IMR-90 (cell line): ENCODE measurements around the gene LENG9. TPM values are rescaled to one million over a fixed set of nuclear protein-coding genes. Genes with fewer than 3 reads are reported as not detected.

Source experiments
- ATAC-seq: fragments of 200-7000 bp; cut with Tn5 transposase; 2 replicates; pipeline ENCODE4 v1.9.1; 2020; ENCODE audit warnings: low read depth, mild to moderate bottlenecking, moderate library complexity
- BruUV-seq: library from RNA; stranded (reverse); fragments of 400-500 nt; replicated peaks from 2 replicates; lab custom pipeline; 2021; lab: Mats Ljungman, UMichigan
- CTCF ChIA-PET: fragments of 300-600 bp; formaldehyde crosslinking; extraction: SDS; loops from one replicate; lab custom pipeline; 2021; ENCODE audit warnings: antibody characterized with exemption; lab: Yijun Ruan, JAX
- POLR2A ChIA-PET: fragments of 300-600 bp; sonication (Branson Sonifier 250); formaldehyde crosslinking; loops from one replicate; lab custom pipeline; 2022; ENCODE audit warnings: antibody characterized with exemption; ENCODE audit not compliant: unreplicated experiment; lab: Charles Lee
- DNase-seq: peaks from one replicate; pipeline ENCODE4 v3.0.0; 2013
- H2AFZ ChIP-seq: replicated peaks from 2 replicates; pipeline ENCODE3; 2013; ENCODE audit warnings: low read length, mild to moderate bottlenecking; ENCODE audit not compliant: poor library complexity
- H2AK5ac ChIP-seq: 2 replicates; pipeline ENCODE4 v1.6.1; 2013; ENCODE audit warnings: low read depth, low read length, inconsistent platforms
- H2AK9ac ChIP-seq: replicated peaks from 2 replicates; pipeline ENCODE3; 2013; ENCODE audit warnings: mild to moderate bottlenecking, low read depth, low read length, moderate library complexity; ENCODE audit not compliant: poor library complexity
- H2BK120ac ChIP-seq: 2 replicates; pipeline ENCODE4 v1.6.1; 2013; ENCODE audit warnings: low read depth, low read length, inconsistent platforms
- H2BK15ac ChIP-seq: 3 replicates; pipeline ENCODE4 v1.6.1; 2013; ENCODE audit warnings: low read depth, low read length, inconsistent platforms
- H2BK20ac ChIP-seq: 2 replicates; pipeline ENCODE4 v1.6.1; 2013; ENCODE audit warnings: low read depth, mild to moderate bottlenecking, inconsistent platforms, low read length, moderate library complexity
- H2BK5ac ChIP-seq: 2 replicates; pipeline ENCODE4 v1.6.1; 2013; ENCODE audit warnings: mild to moderate bottlenecking, low read depth, low read length, inconsistent platforms; ENCODE audit not compliant: poor library complexity, severe bottlenecking
- H3K14ac ChIP-seq: replicated peaks from 2 replicates; pipeline ENCODE4 v1.6.1; 2013; ENCODE audit warnings: low read depth, low read length, inconsistent platforms
- H3K18ac ChIP-seq: 2 replicates; pipeline ENCODE4 v1.6.1; 2013; ENCODE audit warnings: low read depth, low read length, control low read depth
- H3K23ac ChIP-seq: 2 replicates; pipeline ENCODE4 v1.6.1; 2013; ENCODE audit warnings: low read depth, low read length, inconsistent platforms
- H3K27ac ChIP-seq: 2 replicates; pipeline ENCODE4 v1.5.1; 2013; ENCODE audit warnings: mild to moderate bottlenecking, control low read depth, low read length; ENCODE audit not compliant: insufficient read depth
- H3K27me3 ChIP-seq: 2 replicates; pipeline ENCODE4 v1.6.1; 2013; ENCODE audit warnings: low read length; ENCODE audit not compliant: control insufficient read depth, insufficient read depth
- H3K36me3 ChIP-seq: 2 replicates; pipeline ENCODE4 v1.6.1; 2013; ENCODE audit warnings: low read length, mixed read lengths; ENCODE audit not compliant: control insufficient read depth, insufficient read depth
- H3K4ac ChIP-seq: 2 replicates; pipeline ENCODE4 v1.6.1; 2013; ENCODE audit warnings: low read depth, low read length, inconsistent platforms
- H3K4me1 ChIP-seq: 2 replicates; pipeline ENCODE4 v1.6.1; 2013; ENCODE audit warnings: low read length, mixed read lengths; ENCODE audit not compliant: control insufficient read depth, insufficient read depth
- H3K4me2 ChIP-seq: 2 replicates; pipeline ENCODE4 v1.6.1; 2013; ENCODE audit warnings: low read depth, mild to moderate bottlenecking, control low read depth, low read length, moderate library complexity
- H3K4me3 ChIP-seq: 2 replicates; pipeline ENCODE4 v1.5.1; 2013; ENCODE audit warnings: low read depth, mild to moderate bottlenecking, control low read depth, low read length, moderate library complexity; ENCODE audit not compliant: insufficient read depth
- H3K56ac ChIP-seq: 2 replicates; pipeline ENCODE4 v1.6.1; 2013; ENCODE audit warnings: low read length, inconsistent platforms; ENCODE audit not compliant: insufficient read depth; ENCODE audit errors: extremely low read depth
- H3K79me1 ChIP-seq, 2 experiments: 2 replicates each; pipeline ENCODE4 v1.6.1; 2013; ENCODE audit warnings: low read length in 2 of 2, inconsistent platforms in 1 of 2, low read depth in 1 of 2
- H3K9ac ChIP-seq: 2 replicates; pipeline ENCODE4 v1.6.1; 2013; ENCODE audit warnings: low read depth, low read length, control low read depth
- H3K9me1 ChIP-seq: 2 replicates; pipeline ENCODE4 v1.6.1; 2013; ENCODE audit warnings: low read length, inconsistent platforms; ENCODE audit not compliant: insufficient read depth
- H3K9me3 ChIP-seq: 2 replicates; pipeline ENCODE4 v1.6.1; 2013; ENCODE audit warnings: low read length; ENCODE audit not compliant: control insufficient read depth, insufficient read depth
- H4K20me1 ChIP-seq: 2 replicates; pipeline ENCODE4 v1.6.1; 2013; ENCODE audit warnings: low read length, inconsistent platforms; ENCODE audit not compliant: insufficient read depth
- H4K5ac ChIP-seq: 2 replicates; pipeline ENCODE4 v1.6.1; 2013; ENCODE audit warnings: mild to moderate bottlenecking, low read depth, low read length, control low read depth
- H4K8ac ChIP-seq, 2 experiments: 2 replicates each; pipeline ENCODE4 v1.6.1; 2013; ENCODE audit warnings: low read depth in 2 of 2, low read length in 2 of 2, control low read depth in 1 of 2, inconsistent platforms in 1 of 2
- H4K91ac ChIP-seq: 2 replicates; pipeline ENCODE4 v1.6.1; 2013; ENCODE audit warnings: low read depth, low read length, inconsistent platforms; ENCODE audit not compliant: insufficient read depth
- BHLHE40 ChIP-seq: fragments of 150-350 bp; IDR thresholded peaks from 2 replicates; pipeline ENCODE4 v1.6.1; 2016; ENCODE audit warnings: mild to moderate bottlenecking, low read depth, low read length
- CEBPB ChIP-seq: IDR thresholded peaks from 2 replicates; pipeline ENCODE4 v1.6.1; 2012; ENCODE audit warnings: low read depth, low read length, improper control_type of control experiment
- CHD1 ChIP-seq: IDR thresholded peaks from 2 replicates; pipeline ENCODE4 v1.6.1; 2012; ENCODE audit warnings: low read depth, low read length, improper control_type of control experiment
- ELK1 ChIP-seq: fragments of 150-350 bp; IDR thresholded peaks from 2 replicates; pipeline ENCODE4 v1.6.1; 2016; ENCODE audit warnings: low read depth, mild to moderate bottlenecking, low read length, moderate library complexity, borderline replicate concordance
- FOS ChIP-seq: fragments of 150-350 bp; IDR thresholded peaks from 2 replicates; pipeline ENCODE4 v1.6.1; 2016; ENCODE audit warnings: low read depth, low read length
- MAFK ChIP-seq: IDR thresholded peaks from 2 replicates; pipeline ENCODE4 v1.6.1; 2012; ENCODE audit warnings: low read depth, low read length, improper control_type of control experiment
- MAZ ChIP-seq: IDR thresholded peaks from 2 replicates; pipeline ENCODE4 v1.6.1; 2012; ENCODE audit warnings: low read depth, mild to moderate bottlenecking, low read length, improper control_type of control experiment, moderate library complexity, borderline replicate concordance
- MXI1 ChIP-seq: IDR thresholded peaks from 2 replicates; pipeline ENCODE4 v1.6.1; 2012; ENCODE audit warnings: low read depth, mild to moderate bottlenecking, low read length, moderate library complexity, borderline replicate concordance
- NFE2L2 ChIP-seq: fragments of 150-350 bp; IDR thresholded peaks from 2 replicates; pipeline ENCODE4 v1.6.1; 2016; ENCODE audit warnings: low read depth, mild to moderate bottlenecking, low read length
- POLR2A ChIP-seq: IDR thresholded peaks from 2 replicates; pipeline ENCODE4 v1.6.1; 2012; ENCODE audit warnings: mild to moderate bottlenecking, low read depth, low read length
- RAD21 ChIP-seq: IDR thresholded peaks from 2 replicates; pipeline ENCODE4 v1.6.1; 2012; ENCODE audit warnings: low read length, improper control_type of control experiment
- RCOR1 ChIP-seq: IDR thresholded peaks from 2 replicates; pipeline ENCODE4 v1.6.1; 2012; ENCODE audit warnings: mild to moderate bottlenecking, low read length, improper control_type of control experiment; ENCODE audit not compliant: insufficient replicate concordance
- RFX5 ChIP-seq: IDR thresholded peaks from 2 replicates; pipeline ENCODE4 v1.8.0; 2012; ENCODE audit warnings: low read depth, mild to moderate bottlenecking, low read length, moderate library complexity
- SMC3 ChIP-seq: fragments of 150-350 bp; IDR thresholded peaks from 2 replicates; pipeline ENCODE4 v1.6.1; 2016; ENCODE audit warnings: low read depth, mild to moderate bottlenecking, antibody characterized with exemption, low read length, moderate library complexity
- WGBS, 2 experiments: methylation state at CpG; one replicate each; pipeline versions ENCODE4 v1.1.5 to v1.1.7; 2013; ENCODE audit warnings: missing lambda C conversion rate in 2 of 2; ENCODE audit not compliant: insufficient read length in 1 of 2; ENCODE audit errors: extremely low coverage in 2 of 2; 5-methylcytosine and 5-hydroxymethylcytosine counted together
- dilution Hi-C: fragments of 300-500 bp; cut with HindIII; formaldehyde crosslinking; loops from one replicate; pipeline ENCODE4 v1.14.3; 2018; ENCODE audit warnings: low sequenced_read_pairs; ENCODE audit not compliant: unreplicated experiment
- in situ Hi-C: fragments of 300-500 bp; cut with MboI; formaldehyde crosslinking; loops from 3 replicates; pipeline ENCODE4 v1.14.3; 2019; ENCODE audit warnings: low sequenced_read_pairs, inconsistent platforms, mixed read lengths
- intact Hi-C: fragments of 100-400 bp; cut with micrococcal nuclease; formaldehyde crosslinking; loops from 2 replicates; pipeline ENCODE4 v1.10.0; 2022
- polyA plus RNA-seq, 3 experiments: library from polyadenylated mRNA; depleted of rRNA; stranded (reverse); fragments of >200 nt; gene quantifications; 2 replicates each; pipeline ENCODE4 v1.2.3, GENCODE V29; 2012; ENCODE audit warnings: low replicate concordance in 1 of 3
- total RNA-seq: library from RNA; depleted of rRNA; stranded (reverse); fragments of >200 nt; gene quantifications from 2 replicates; pipeline ENCODE4 v1.2.3, GENCODE V29; 2012
- TF ChIP-seq, protein P1 (sequence below): conservative IDR thresholded peaks from 2 replicates; pipeline ENCODE4 v1.5.1; 2012; ENCODE audit warnings: mild to moderate bottlenecking, low read depth, low read length, improper control_type of control experiment

The LENG9 gene
- total and polyA plus RNA-seq, 2 of the 4 experiments (the other 2 are of a cell fraction) = 0.94 to 1.1 TPM

- peaks cover 56% of the 10 kb centered on the region for H4K20me1 ChIP-seq
- no peak overlapping the region for H4K5ac ChIP-seq
- 53% methylated on average over 3 of the region's 39 CpGs; no CpG with 5 or more reads in 1 of the 2 experiments for WGBS, 2 experiments
- H2BK15ac ChIP-seq = no peak overlapping the region
- H3K9me1 ChIP-seq = peaks cover 6% of the 10 kb centered on the region; the same call in 1 of the 2 replicates
- H3K9ac ChIP-seq = no peak overlapping the region
- no peak overlapping the region for H4K91ac ChIP-seq
- peaks cover 18% of the 10 kb centered on the region for H3K4me1 ChIP-seq
- H2BK5ac ChIP-seq = no peak overlapping the region
- H3K27me3 ChIP-seq = no peaks in the 10 kb centered on the region
- no peak overlapping the region for H3K4me3 ChIP-seq
- no peak overlapping the region for H3K18ac ChIP-seq
- intact Hi-C loops (loop anchor here (1.0 to 10.0 kb wide), 2 partner anchors 11 to 624 kb away; partner anchors contain the start of gene LENG8), dilution Hi-C loops (no loop called here), in situ Hi-C loops (loop anchor here (25.0 kb wide), 4 partner anchors 348 to 1677 kb away; partner anchors contain the start of genes NAT14, NDUFA3, OSCAR and PRPF31)
- H3K4ac ChIP-seq = no peak overlapping the region
- no peak overlapping the region for H3K14ac ChIP-seq
- H2AFZ ChIP-seq = peak overlapping the region; percentile 32
- no peak overlapping the region; a peak in 1 of 4 replicates for H4K8ac ChIP-seq
- ChIA-PET POLR2A (no interaction called here), CTCF (no interaction called here)
- H2AK5ac ChIP-seq = 0 out of 2 replicates have a peak overlapping the region, but pooled peaks have one; percentile 16
- no peak for DNase-seq
- no peak overlapping the region for H2BK20ac ChIP-seq
- H3K79me1 ChIP-seq = peaks cover 11 to 44% of the 10 kb centered on the region in 2 experiments; a peak in 3 of 4 replicates
- no peaks in the 10 kb centered on the region for H3K9me3 ChIP-seq
- H3K36me3 ChIP-seq = peaks cover 64% of the 10 kb centered on the region
- BruUV-seq = no TSS peak
- H2BK120ac ChIP-seq = no peak overlapping the region
- peak overlapping the region; percentile 72 for H2AK9ac ChIP-seq
- H3K4me2 ChIP-seq = no peak overlapping the region
- no peak overlapping the region for H3K23ac ChIP-seq
- H3K27ac ChIP-seq = no peak overlapping the region; the same call in 1 of the 2 replicates
- no peak for ATAC-seq
- H3K56ac ChIP-seq = no peak overlapping the region
- TF ChIP-seq RAD21 (no peak), SMC3 (no peak), CEBPB (no peak), MXI1 (no peak), ELK1 (no peak), NFE2L2 (no peak), FOS (no peak), MAZ (no peak), CHD1 (no peak), BHLHE40 (no peak), MAFK (no peak), POLR2A (no peak), RCOR1 (no peak), RFX5 (no peak)
- TF ChIP-seq, protein P1, sequence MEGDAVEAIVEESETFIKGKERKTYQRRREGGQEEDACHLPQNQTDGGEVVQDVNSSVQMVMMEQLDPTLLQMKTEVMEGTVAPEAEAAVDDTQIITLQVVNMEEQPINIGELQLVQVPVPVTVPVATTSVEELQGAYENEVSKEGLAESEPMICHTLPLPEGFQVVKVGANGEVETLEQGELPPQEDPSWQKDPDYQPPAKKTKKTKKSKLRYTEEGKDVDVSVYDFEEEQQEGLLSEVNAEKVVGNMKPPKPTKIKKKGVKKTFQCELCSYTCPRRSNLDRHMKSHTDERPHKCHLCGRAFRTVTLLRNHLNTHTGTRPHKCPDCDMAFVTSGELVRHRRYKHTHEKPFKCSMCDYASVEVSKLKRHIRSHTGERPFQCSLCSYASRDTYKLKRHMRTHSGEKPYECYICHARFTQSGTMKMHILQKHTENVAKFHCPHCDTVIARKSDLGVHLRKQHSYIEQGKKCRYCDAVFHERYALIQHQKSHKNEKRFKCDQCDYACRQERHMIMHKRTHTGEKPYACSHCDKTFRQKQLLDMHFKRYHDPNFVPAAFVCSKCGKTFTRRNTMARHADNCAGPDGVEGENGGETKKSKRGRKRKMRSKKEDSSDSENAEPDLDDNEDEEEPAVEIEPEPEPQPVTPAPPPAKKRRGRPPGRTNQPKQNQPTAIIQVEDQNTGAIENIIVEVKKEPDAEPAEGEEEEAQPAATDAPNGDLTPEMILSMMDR = no peak
Observed at GRCh38 chr19:54460230-54461005, 3.2 kb downstream of the LENG9 start.
